IMR-90 (cell line): ENCODE measurements around the gene EPB41L5. TPM values are rescaled to one million over a fixed set of nuclear protein-coding genes. Genes with fewer than 3 reads are reported as not detected.

ENCODE experiments used
- ATAC-seq: fragments of 200-7000 bp; cut with Tn5 transposase; 2 replicates; pipeline ENCODE4 v1.9.1; 2020; ENCODE audit warnings: low read depth, mild to moderate bottlenecking, moderate library complexity
- BruUV-seq: library from RNA; stranded (reverse); fragments of 400-500 nt; replicated peaks from 2 replicates; lab custom pipeline; 2021; lab: Mats Ljungman, UMichigan
- CTCF ChIA-PET: fragments of 300-600 bp; formaldehyde crosslinking; extraction: SDS; loops from one replicate; lab custom pipeline; 2021; ENCODE audit warnings: antibody characterized with exemption; lab: Yijun Ruan, JAX
- POLR2A ChIA-PET: fragments of 300-600 bp; sonication (Branson Sonifier 250); formaldehyde crosslinking; loops from one replicate; lab custom pipeline; 2022; ENCODE audit warnings: antibody characterized with exemption; ENCODE audit not compliant: unreplicated experiment; lab: Charles Lee
- DNase-seq: peaks from one replicate; pipeline ENCODE4 v3.0.0; 2013
- H2AFZ ChIP-seq: replicated peaks from 2 replicates; pipeline ENCODE3; 2013; ENCODE audit warnings: low read length, mild to moderate bottlenecking; ENCODE audit not compliant: poor library complexity
- H2AK5ac ChIP-seq: 2 replicates; pipeline ENCODE4 v1.6.1; 2013; ENCODE audit warnings: low read depth, low read length, inconsistent platforms
- H2AK9ac ChIP-seq: replicated peaks from 2 replicates; pipeline ENCODE3; 2013; ENCODE audit warnings: mild to moderate bottlenecking, low read depth, low read length, moderate library complexity; ENCODE audit not compliant: poor library complexity
- H2BK120ac ChIP-seq: 2 replicates; pipeline ENCODE4 v1.6.1; 2013; ENCODE audit warnings: low read depth, low read length, inconsistent platforms
- H2BK15ac ChIP-seq: 3 replicates; pipeline ENCODE4 v1.6.1; 2013; ENCODE audit warnings: low read depth, low read length, inconsistent platforms
- H2BK20ac ChIP-seq: 2 replicates; pipeline ENCODE4 v1.6.1; 2013; ENCODE audit warnings: low read depth, mild to moderate bottlenecking, inconsistent platforms, low read length, moderate library complexity
- H2BK5ac ChIP-seq: 2 replicates; pipeline ENCODE4 v1.6.1; 2013; ENCODE audit warnings: mild to moderate bottlenecking, low read depth, low read length, inconsistent platforms; ENCODE audit not compliant: poor library complexity, severe bottlenecking
- H3K14ac ChIP-seq: replicated peaks from 2 replicates; pipeline ENCODE4 v1.6.1; 2013; ENCODE audit warnings: low read depth, low read length, inconsistent platforms
- H3K18ac ChIP-seq: 2 replicates; pipeline ENCODE4 v1.6.1; 2013; ENCODE audit warnings: low read depth, low read length, control low read depth
- H3K23ac ChIP-seq: 2 replicates; pipeline ENCODE4 v1.6.1; 2013; ENCODE audit warnings: low read depth, low read length, inconsistent platforms
- H3K27ac ChIP-seq: 2 replicates; pipeline ENCODE4 v1.5.1; 2013; ENCODE audit warnings: mild to moderate bottlenecking, control low read depth, low read length; ENCODE audit not compliant: insufficient read depth
- H3K27me3 ChIP-seq: 2 replicates; pipeline ENCODE4 v1.6.1; 2013; ENCODE audit warnings: low read length; ENCODE audit not compliant: control insufficient read depth, insufficient read depth
- H3K36me3 ChIP-seq: 2 replicates; pipeline ENCODE4 v1.6.1; 2013; ENCODE audit warnings: low read length, mixed read lengths; ENCODE audit not compliant: control insufficient read depth, insufficient read depth
- H3K4ac ChIP-seq: 2 replicates; pipeline ENCODE4 v1.6.1; 2013; ENCODE audit warnings: low read depth, low read length, inconsistent platforms
- H3K4me1 ChIP-seq: 2 replicates; pipeline ENCODE4 v1.6.1; 2013; ENCODE audit warnings: low read length, mixed read lengths; ENCODE audit not compliant: control insufficient read depth, insufficient read depth
- H3K4me2 ChIP-seq: 2 replicates; pipeline ENCODE4 v1.6.1; 2013; ENCODE audit warnings: low read depth, mild to moderate bottlenecking, control low read depth, low read length, moderate library complexity
- H3K4me3 ChIP-seq: 2 replicates; pipeline ENCODE4 v1.5.1; 2013; ENCODE audit warnings: low read depth, mild to moderate bottlenecking, control low read depth, low read length, moderate library complexity; ENCODE audit not compliant: insufficient read depth
- H3K56ac ChIP-seq: 2 replicates; pipeline ENCODE4 v1.6.1; 2013; ENCODE audit warnings: low read length, inconsistent platforms; ENCODE audit not compliant: insufficient read depth; ENCODE audit errors: extremely low read depth
- H3K79me1 ChIP-seq, 2 experiments: 2 replicates each; pipeline ENCODE4 v1.6.1; 2013; ENCODE audit warnings: low read length in 2 of 2, inconsistent platforms in 1 of 2, low read depth in 1 of 2
- H3K9ac ChIP-seq: 2 replicates; pipeline ENCODE4 v1.6.1; 2013; ENCODE audit warnings: low read depth, low read length, control low read depth
- H3K9me1 ChIP-seq: 2 replicates; pipeline ENCODE4 v1.6.1; 2013; ENCODE audit warnings: low read length, inconsistent platforms; ENCODE audit not compliant: insufficient read depth
- H3K9me3 ChIP-seq: 2 replicates; pipeline ENCODE4 v1.6.1; 2013; ENCODE audit warnings: low read length; ENCODE audit not compliant: control insufficient read depth, insufficient read depth
- H4K20me1 ChIP-seq: 2 replicates; pipeline ENCODE4 v1.6.1; 2013; ENCODE audit warnings: low read length, inconsistent platforms; ENCODE audit not compliant: insufficient read depth
- H4K5ac ChIP-seq: 2 replicates; pipeline ENCODE4 v1.6.1; 2013; ENCODE audit warnings: mild to moderate bottlenecking, low read depth, low read length, control low read depth
- H4K8ac ChIP-seq, 2 experiments: 2 replicates each; pipeline ENCODE4 v1.6.1; 2013; ENCODE audit warnings: low read depth in 2 of 2, low read length in 2 of 2, control low read depth in 1 of 2, inconsistent platforms in 1 of 2
- H4K91ac ChIP-seq: 2 replicates; pipeline ENCODE4 v1.6.1; 2013; ENCODE audit warnings: low read depth, low read length, inconsistent platforms; ENCODE audit not compliant: insufficient read depth
- BHLHE40 ChIP-seq: fragments of 150-350 bp; IDR thresholded peaks from 2 replicates; pipeline ENCODE4 v1.6.1; 2016; ENCODE audit warnings: mild to moderate bottlenecking, low read depth, low read length
- CEBPB ChIP-seq: IDR thresholded peaks from 2 replicates; pipeline ENCODE4 v1.6.1; 2012; ENCODE audit warnings: low read depth, low read length, improper control_type of control experiment
- CHD1 ChIP-seq: IDR thresholded peaks from 2 replicates; pipeline ENCODE4 v1.6.1; 2012; ENCODE audit warnings: low read depth, low read length, improper control_type of control experiment
- FOS ChIP-seq: fragments of 150-350 bp; IDR thresholded peaks from 2 replicates; pipeline ENCODE4 v1.6.1; 2016; ENCODE audit warnings: low read depth, low read length
- MAZ ChIP-seq: IDR thresholded peaks from 2 replicates; pipeline ENCODE4 v1.6.1; 2012; ENCODE audit warnings: low read depth, mild to moderate bottlenecking, low read length, improper control_type of control experiment, moderate library complexity, borderline replicate concordance
- MXI1 ChIP-seq: IDR thresholded peaks from 2 replicates; pipeline ENCODE4 v1.6.1; 2012; ENCODE audit warnings: low read depth, mild to moderate bottlenecking, low read length, moderate library complexity, borderline replicate concordance
- POLR2A ChIP-seq: IDR thresholded peaks from 2 replicates; pipeline ENCODE4 v1.6.1; 2012; ENCODE audit warnings: mild to moderate bottlenecking, low read depth, low read length
- RAD21 ChIP-seq: IDR thresholded peaks from 2 replicates; pipeline ENCODE4 v1.6.1; 2012; ENCODE audit warnings: low read length, improper control_type of control experiment
- RFX5 ChIP-seq: IDR thresholded peaks from 2 replicates; pipeline ENCODE4 v1.8.0; 2012; ENCODE audit warnings: low read depth, mild to moderate bottlenecking, low read length, moderate library complexity
- SMC3 ChIP-seq: fragments of 150-350 bp; IDR thresholded peaks from 2 replicates; pipeline ENCODE4 v1.6.1; 2016; ENCODE audit warnings: low read depth, mild to moderate bottlenecking, antibody characterized with exemption, low read length, moderate library complexity
- WGBS, 2 experiments: methylation state at CpG; one replicate each; pipeline versions ENCODE4 v1.1.5 to v1.1.7; 2013; ENCODE audit warnings: missing lambda C conversion rate in 2 of 2; ENCODE audit not compliant: insufficient read length in 1 of 2; ENCODE audit errors: extremely low coverage in 2 of 2; 5-methylcytosine and 5-hydroxymethylcytosine counted together
- dilution Hi-C: fragments of 300-500 bp; cut with HindIII; formaldehyde crosslinking; loops from one replicate; pipeline ENCODE4 v1.14.3; 2018; ENCODE audit warnings: low sequenced_read_pairs; ENCODE audit not compliant: unreplicated experiment
- in situ Hi-C: fragments of 300-500 bp; cut with MboI; formaldehyde crosslinking; loops from 3 replicates; pipeline ENCODE4 v1.14.3; 2019; ENCODE audit warnings: low sequenced_read_pairs, inconsistent platforms, mixed read lengths
- intact Hi-C: fragments of 100-400 bp; cut with micrococcal nuclease; formaldehyde crosslinking; loops from 2 replicates; pipeline ENCODE4 v1.10.0; 2022
- polyA plus RNA-seq, 3 experiments: library from polyadenylated mRNA; depleted of rRNA; stranded (reverse); fragments of >200 nt; gene quantifications; 2 replicates each; pipeline ENCODE4 v1.2.3, GENCODE V29; 2012; ENCODE audit warnings: low replicate concordance in 1 of 3
- total RNA-seq: library from RNA; depleted of rRNA; stranded (reverse); fragments of >200 nt; gene quantifications from 2 replicates; pipeline ENCODE4 v1.2.3, GENCODE V29; 2012
- TF ChIP-seq, protein P1 (sequence below): conservative IDR thresholded peaks from 2 replicates; pipeline ENCODE4 v1.5.1; 2012; ENCODE audit warnings: mild to moderate bottlenecking, low read depth, low read length, improper control_type of control experiment

Gene EPB41L5
- total and polyA plus RNA-seq, 2 of the 4 experiments (the other 2 are of a cell fraction), result 5.1 to 10.6 TPM

DNA sequence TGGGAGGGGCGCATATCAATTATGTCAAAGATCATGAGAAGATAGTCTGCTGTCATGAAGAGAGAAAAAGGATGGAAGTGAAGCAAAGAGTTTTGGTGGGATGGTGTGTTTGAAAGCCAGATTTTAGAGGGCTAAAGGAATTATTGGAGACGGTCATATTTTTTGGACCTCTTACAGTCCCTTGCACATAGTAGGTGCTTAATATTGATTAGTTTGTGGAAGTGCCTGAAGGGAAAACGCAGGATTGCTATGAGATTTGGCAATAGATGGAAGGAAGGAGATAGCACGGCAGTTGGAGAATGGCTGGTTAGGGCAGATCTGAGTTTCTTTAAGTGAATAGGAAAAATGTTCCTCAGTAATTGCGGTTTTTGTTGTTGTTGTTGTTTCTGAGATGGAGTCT lies 15.9 kb downstream of the EPB41L5 start:
- Histone ChIP-seq H4K5ac (no peak overlapping the region), H3K79me1 (peaks cover 10 to 11% of the 10 kb centered on the region in 2 experiments; a peak in 3 of 4 replicates), H3K4me1 (no peaks in the 10 kb centered on the region), H3K4me2 (no peak overlapping the region), H3K36me3 (no peaks in the 10 kb centered on the region), H3K18ac (no peak overlapping the region), H2BK15ac (no peak overlapping the region), H3K14ac (no peak overlapping the region), H3K56ac (no peak overlapping the region), H3K27me3 (no peaks in the 10 kb centered on the region), H2BK5ac (no peak overlapping the region), H4K8ac (no peak overlapping the region), H3K4me3 (no peak overlapping the region), H3K27ac (no peak overlapping the region), H3K9ac (no peak overlapping the region), H3K9me3 (no peaks in the 10 kb centered on the region), H3K4ac (no peak overlapping the region), H2BK20ac (no peak overlapping the region), H3K9me1 (no peaks in the 10 kb centered on the region), H2AFZ (no peak overlapping the region), H2AK9ac (no peak overlapping the region), H2AK5ac (no peak overlapping the region), H4K20me1 (no peaks in the 10 kb centered on the region), H4K91ac (no peak overlapping the region), H3K23ac (no peak overlapping the region), H2BK120ac (no peak overlapping the region)
- dilution Hi-C loops, result no loop called here
- no peak for TF ChIP-seq CEBPB
- TF ChIP-seq CHD1, result no peak
- no peak for TF ChIP-seq FOS
- TF ChIP-seq RFX5, result no peak
- TF ChIP-seq POLR2A, result no peak
- TF ChIP-seq MAZ, result no peak
- TF ChIP-seq MXI1, result no peak
- TF ChIP-seq RAD21, result no peak
- no peak for TF ChIP-seq BHLHE40
- TF ChIP-seq, protein P1, sequence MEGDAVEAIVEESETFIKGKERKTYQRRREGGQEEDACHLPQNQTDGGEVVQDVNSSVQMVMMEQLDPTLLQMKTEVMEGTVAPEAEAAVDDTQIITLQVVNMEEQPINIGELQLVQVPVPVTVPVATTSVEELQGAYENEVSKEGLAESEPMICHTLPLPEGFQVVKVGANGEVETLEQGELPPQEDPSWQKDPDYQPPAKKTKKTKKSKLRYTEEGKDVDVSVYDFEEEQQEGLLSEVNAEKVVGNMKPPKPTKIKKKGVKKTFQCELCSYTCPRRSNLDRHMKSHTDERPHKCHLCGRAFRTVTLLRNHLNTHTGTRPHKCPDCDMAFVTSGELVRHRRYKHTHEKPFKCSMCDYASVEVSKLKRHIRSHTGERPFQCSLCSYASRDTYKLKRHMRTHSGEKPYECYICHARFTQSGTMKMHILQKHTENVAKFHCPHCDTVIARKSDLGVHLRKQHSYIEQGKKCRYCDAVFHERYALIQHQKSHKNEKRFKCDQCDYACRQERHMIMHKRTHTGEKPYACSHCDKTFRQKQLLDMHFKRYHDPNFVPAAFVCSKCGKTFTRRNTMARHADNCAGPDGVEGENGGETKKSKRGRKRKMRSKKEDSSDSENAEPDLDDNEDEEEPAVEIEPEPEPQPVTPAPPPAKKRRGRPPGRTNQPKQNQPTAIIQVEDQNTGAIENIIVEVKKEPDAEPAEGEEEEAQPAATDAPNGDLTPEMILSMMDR, result no peak
- TF ChIP-seq SMC3, result no peak
- ChIA-PET POLR2A (no interaction called here), CTCF (no interaction called here)
- 100% methylated on average over 3 of the region's 5 CpGs; no CpG with 5 or more reads in 1 of the 2 experiments for WGBS, 2 experiments
- BruUV-seq, result no TSS peak
- in situ Hi-C loops, result no loop called here
- intact Hi-C loops, result no loop called here
- no peak for DNase-seq
- ATAC-seq, result no peak
